Skeletal muscle cell (primary cell): ENCODE results near the gene DHRS12.
"Not testable (repeated sequence)": the region's sequence is repeated elsewhere in the genome, so short reads cannot be mapped to it uniquely, and the experiment has no call there.

ENCODE experiments used
- DNase-seq: peaks from one replicate; pipeline ENCODE4 v3.0.0-alpha.2; 2010; ENCODE audit warnings: low read depth
- H3K4me3 ChIP-seq: 2 replicates; pipeline ENCODE4 v1.5.1; 2011; ENCODE audit warnings: low read depth, mild to moderate bottlenecking, control low read depth, low read length, moderate library complexity

DHRS12 gene

DNA sequence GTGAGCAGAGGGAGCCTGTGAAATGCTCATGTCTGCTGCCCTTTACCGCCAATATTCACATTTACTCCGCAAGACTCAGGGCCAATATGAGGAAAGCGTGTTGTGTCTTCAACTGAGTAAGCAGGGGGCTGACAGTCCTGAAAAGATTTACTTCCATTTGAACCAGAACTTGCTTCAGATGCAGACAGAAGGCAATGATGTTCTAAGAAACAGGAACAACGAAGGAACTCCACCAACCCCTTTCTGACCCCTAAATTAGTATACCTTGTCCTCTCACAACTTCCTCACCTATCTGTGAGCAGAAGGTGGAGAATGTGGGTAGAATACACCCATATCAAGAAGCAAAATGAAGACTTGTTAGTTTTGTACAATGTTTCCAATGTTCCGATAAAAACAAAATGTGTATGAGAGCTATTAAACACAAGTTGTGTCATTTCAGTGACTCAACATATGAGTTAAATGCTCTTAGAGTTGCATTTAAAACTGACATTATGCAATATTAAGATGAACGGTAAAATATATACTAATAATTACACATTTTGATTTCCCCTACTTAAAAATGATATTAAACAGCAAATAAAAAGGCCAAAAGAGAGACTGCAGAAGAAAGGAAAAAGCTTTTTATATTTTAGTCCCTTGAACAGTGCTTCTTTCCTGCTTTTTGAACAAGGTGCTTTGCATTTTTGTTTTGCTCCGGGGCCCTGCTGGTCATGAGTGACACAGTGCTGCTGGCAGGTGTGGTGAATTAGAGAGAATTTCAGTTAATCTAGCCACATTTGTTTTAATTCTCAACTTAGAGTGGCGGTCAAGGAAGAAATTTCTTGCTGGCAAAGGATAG lies 25.0 kb upstream of the DHRS12 start:
- H3K4me3 ChIP-seq: no peak overlapping the region
- DNase-seq: no peak

DNA sequence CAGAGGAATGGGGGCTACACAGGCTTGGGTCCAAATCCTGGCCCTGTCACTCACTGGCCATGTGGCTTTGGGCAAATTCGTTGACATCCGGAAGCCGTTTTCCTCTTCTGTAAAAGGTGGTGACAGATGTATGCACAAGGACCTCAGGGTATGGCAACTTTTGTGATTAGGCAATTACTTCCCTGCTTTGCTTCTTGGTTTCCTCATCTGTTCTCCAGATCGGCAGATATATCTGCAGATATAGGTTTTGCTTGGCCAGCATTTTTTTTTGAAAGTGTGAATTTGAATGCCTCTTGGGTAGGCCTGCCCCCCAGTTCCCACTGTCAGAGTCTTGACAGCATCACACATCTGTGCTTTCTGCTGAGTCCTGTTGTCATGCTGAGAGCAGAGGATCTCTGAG lies 23.3 kb upstream of the DHRS12 start:
- no peak overlapping the region for H3K4me3 ChIP-seq
- no peak for DNase-seq

DNA sequence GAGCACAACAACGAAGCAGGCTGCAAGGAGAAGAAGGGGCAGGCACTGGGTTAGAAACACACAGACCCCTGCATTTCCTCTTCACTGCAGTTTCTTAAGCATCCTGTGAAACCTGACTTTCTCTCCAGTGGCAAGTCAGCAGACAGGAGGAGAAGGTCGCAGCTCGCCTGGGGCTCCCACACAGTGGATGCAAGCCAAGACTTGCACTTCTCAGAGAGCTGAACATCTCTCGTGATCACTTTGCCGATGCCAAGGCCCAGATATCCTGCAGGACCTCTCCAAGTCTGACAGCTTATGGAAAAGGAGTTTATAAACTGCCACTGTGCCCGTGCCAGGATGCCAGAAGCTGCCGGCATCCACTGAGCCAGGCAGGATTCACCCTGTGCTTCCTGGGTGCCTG lies 22.6 kb upstream of the DHRS12 start:
- H3K4me3 ChIP-seq: no peak overlapping the region
- no peak for DNase-seq

DNA sequence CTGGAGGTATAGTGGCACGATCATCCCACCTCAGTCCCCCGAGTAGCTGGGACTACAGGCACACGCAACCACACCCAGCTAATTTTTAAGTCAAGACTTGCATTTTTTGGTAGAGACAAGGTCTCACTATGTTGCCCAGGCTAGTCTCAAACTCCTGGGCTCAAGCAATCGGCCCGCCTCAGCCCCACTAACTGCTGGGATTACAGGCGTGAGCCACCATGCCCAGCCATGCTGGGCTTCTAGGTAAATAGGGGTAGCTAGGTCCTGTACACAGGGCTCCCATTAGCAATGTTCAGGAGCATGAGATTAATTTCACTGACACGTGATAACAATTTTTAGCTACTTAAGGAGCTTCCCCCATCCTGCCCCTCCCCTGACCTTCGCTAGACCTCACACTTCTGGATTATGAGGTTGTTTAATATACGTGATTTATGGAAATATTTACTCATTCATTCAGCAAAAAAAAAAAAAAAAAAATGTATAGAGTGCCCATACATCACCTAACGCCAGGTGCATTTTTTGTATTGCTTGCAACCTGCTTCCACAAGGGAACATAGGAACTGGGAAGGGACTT lies 21.8 kb upstream of the DHRS12 start:
- H3K4me3 ChIP-seq: no peak overlapping the region
- DNase-seq: no peak

DNA sequence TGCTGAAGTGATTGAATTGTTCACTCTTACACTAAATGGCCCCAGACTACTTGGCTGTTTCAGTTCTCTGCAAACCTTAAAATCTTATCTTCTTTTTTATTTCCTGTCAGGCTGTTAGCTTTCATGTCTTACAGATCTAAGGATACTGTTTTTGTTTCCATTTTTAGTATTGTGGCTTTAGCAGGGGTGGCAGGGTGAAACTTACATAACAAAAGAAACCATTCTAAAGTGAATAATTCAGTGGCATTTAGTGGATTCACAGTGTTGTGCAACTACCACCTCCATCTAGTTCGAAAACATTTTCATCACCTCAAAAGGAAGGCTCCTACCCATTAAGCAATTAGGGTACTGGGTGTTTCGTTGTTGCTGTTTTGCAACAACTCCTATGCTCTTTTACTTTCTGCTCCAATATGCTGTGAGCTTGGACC lies 21.2 kb upstream of the DHRS12 start:
- H3K4me3 ChIP-seq: no peak overlapping the region
- DNase-seq: no peak

DNA sequence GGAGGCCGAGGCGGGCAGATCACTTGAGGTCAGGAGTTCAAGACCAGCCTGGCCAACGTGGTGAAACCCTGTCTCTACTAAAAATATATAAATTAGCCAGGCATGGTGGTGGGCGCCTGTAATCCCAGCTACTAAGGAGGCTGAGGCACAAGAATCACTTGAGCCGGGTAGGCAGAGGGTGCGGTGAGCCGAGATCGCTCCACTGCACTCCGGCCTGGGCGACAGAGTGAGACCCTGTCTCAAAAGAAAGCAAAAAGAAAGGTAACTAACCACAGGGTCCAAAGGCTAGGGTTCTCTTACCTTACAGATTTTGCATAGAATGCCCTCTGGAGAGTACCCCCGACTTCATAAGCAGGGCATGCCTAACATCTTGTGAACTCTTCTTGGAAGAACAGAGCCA lies 20.7 kb upstream of the DHRS12 start:
- not testable (repeated sequence) for DNase-seq, H3K4me3 ChIP-seq

DNA sequence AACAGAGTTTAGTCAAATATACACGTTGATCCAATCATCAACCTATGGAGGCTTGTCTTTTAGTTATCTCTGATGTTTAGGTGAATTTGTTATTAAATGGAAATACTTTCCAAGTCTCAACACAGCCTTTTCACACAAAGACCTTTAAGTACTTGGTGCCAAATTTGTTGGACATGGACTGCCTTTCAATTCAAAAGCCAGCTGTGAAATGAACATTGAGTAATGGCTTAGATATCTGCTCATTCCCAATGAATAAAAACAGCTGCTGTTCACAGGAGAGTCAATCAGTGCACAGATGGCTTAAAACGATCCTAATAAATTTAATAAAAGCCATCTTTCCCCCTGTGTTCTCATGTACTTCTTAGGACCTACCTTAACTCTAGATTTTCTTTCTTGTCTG lies 19.9 kb upstream of the DHRS12 start:
- no peak for DNase-seq
- H3K4me3 ChIP-seq: no peak overlapping the region

DNA sequence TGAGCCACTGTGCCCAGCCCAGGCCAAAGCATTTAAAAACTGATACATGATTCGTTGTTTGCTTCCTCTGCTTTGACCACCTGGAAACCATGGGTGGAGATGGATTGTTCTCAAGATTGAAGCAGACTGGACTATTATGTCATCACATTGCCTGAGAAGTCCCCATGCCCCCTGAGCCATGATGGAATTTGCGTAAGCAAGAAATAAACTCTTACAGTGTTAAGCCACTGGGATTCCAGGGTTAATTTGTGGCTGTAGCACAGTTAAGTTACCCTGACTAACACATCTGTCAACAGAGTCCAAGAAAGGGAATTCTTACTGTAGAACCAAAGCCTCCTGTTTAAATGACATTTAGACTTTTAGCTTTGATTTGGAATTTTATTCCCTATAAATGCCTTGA lies 19.4 kb upstream of the DHRS12 start:
- no peak overlapping the region for H3K4me3 ChIP-seq
- DNase-seq: no peak

DNA sequence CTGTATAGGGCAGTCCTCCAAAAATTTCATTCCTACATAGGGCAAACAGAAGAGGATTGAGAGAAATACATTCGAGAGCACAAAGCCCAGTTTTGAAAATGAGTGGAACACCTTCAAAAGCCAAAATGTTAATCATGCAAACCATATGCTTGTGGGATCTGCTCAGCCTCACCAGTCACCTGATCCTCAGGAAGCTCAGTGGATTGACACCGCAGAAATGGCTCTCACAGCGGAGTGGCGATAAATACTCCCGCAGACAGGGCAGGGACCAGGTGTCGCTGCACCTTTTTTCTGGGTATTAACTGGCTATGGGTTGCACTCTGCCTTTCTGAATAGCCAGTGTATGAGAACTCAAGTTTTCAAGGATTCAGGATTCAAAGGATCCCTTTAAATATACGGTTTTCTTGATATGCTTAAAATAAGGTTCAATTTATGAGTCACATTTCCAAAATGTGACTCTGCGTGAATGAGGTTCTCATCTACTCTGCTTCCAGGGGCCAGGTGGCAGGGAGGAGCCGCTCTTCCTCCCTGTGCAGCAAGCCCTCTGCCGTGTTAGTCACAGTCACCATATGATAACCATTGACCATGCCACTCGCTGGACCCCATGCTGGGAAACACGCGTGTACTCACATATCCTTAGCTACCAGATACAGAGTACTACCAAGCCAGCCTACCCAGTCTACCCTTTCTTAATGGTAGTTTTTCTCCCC lies 18.3 kb upstream of the DHRS12 start:
- H3K4me3 ChIP-seq: no peak overlapping the region

DNA sequence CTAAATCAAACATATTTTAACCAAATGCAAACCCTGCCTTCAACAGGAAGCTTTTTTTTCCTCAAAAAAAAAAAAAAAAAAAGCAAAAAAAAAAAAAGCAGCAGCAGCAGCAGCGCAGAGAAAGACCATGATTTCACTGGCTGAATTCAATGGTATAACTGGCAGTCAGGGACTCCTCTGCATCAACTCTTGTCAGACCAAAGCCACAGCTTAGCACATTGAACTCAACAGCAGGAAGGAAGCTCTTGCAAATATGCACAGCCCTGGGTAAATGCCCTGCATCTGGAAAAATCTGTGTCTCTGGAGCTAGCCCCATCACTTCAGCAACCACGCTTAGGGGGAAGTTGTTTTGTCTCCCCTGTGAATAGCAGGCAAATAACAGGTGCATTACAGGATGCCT lies 17.6 kb upstream of the DHRS12 start:
- no peak overlapping the region for H3K4me3 ChIP-seq
- DNase-seq: no peak

More for the DNA sequence above, 18.3 kb upstream of the DHRS12 start:
- DNase-seq: no peak

DNA sequence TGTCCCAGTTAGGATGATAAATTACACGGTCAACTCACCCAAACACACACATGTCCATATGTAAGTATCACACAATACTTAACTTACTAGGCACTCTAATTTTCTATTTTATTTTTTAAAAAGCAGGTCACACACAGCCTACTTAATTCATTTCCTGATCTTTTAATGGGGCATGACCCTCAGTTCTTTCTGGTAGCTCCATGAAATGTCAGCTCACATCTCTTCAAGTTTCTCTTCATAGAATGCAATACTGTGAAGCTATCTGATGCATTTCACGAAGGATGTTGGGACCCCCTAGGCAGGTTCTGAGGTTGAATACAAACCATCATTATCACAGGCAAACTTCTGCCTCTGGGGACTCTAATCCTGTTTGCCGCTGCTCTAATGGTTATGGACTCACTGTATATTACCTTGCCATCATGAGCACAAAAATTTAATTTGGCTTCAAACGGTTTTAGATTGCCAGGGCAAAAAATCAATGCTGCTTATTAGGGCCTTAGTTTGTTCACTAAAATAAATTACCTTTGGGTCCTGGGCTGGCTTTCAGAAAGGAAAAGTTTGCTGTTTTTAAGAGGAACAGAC lies 16.1 kb upstream of the DHRS12 start:
- no peak for DNase-seq
- H3K4me3 ChIP-seq: no peak overlapping the region

DNA sequence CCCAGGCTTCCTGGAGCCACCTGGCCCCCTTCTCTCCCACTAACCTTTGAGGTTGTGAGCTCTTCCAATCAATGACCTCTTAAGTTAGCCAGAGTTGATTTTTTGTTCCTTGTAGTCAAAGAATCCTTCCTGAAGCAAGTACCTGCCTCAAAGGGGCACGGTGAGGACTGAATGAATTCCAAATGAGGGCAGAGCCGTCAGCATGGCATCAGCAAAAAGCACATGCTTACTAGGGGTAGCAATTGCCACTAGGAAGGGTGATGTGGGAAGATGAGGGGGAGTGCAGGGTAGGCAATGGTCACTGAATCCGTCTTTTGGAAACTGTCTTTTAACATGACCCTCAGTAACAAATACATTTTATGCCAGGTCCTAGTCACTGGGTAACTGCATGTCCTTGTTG lies 15.6 kb upstream of the DHRS12 start:
- H3K4me3 ChIP-seq: no peak overlapping the region
- DNase-seq: no peak

DNA sequence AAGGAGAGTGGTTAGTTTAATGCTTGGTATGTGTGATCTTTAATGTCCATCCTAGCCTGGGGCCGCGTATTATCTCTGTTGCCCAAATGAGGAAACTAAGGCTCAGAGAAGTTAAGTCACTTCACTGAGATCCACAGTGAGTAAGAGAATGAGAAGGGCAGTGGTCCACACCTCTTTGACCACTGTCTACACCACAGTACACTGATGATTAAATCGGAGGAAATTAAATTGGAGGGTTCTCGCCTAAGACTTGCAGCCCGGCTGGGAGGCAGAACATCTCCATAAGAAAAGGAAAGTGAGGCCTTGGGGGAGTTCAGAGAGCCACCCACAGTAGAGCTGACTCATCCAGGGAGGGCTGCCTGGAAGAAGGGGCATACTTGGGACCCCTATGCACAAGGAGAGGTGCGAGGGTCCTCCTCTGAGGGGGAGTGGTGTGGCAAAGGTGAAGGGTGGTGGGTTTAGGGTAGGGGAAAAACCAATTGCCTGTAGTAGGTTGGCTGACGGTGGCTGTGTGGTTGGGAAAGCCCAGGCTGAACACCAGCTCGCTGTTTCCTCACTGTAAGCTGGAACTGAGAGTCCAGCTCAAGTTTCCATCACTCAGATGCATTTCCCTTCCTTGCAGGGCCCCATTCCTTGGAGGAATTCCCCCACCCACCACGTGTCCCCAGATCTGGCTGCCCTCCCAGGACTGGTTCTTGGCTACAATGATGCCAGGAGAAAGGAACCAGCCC lies 15.0 kb upstream of the DHRS12 start:
- DNase-seq: no peak
- H3K4me3 ChIP-seq: no peak overlapping the region

DNA sequence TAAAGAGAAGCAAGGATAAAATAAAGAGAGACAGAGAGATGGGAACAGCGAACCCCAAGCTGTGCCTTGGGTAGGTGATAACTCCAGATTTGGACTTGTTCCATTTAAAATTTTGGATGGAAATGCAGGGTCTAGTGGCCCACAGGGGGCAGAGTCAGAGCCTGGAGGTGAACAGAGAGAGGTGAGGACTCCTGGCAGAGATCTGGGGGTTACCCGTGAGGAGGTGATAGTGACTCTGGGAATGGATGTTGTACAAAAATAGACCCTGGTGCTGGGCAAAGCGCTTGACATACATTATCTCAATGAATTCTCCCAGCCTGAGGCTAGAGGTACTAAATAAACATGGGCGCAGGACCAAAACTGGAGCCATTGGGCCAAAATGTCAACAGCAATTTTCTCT lies 14.3 kb upstream of the DHRS12 start:
- DNase-seq: no peak
- H3K4me3 ChIP-seq: no peak overlapping the region

DNA sequence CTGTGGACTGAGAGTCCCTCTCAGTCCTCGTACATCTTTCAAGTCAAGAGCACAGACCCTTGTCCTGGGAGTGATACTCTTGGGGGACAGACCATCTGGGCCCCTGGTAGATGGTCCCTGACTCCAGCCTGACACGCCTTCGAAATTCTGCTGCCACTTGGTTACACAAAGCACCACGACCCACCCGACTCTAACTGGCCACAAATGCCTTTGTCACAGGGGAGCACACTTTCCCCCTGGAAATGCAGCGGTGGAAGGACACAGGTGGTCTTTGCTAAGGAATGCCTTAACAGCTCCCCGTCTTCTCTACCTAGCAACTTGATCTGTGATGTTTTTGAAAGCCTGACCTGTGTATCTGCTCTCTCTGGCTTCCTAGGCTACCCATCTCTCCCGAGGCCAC lies 13.8 kb upstream of the DHRS12 start:
- DNase-seq: no peak
- no peak overlapping the region for H3K4me3 ChIP-seq

DNA sequence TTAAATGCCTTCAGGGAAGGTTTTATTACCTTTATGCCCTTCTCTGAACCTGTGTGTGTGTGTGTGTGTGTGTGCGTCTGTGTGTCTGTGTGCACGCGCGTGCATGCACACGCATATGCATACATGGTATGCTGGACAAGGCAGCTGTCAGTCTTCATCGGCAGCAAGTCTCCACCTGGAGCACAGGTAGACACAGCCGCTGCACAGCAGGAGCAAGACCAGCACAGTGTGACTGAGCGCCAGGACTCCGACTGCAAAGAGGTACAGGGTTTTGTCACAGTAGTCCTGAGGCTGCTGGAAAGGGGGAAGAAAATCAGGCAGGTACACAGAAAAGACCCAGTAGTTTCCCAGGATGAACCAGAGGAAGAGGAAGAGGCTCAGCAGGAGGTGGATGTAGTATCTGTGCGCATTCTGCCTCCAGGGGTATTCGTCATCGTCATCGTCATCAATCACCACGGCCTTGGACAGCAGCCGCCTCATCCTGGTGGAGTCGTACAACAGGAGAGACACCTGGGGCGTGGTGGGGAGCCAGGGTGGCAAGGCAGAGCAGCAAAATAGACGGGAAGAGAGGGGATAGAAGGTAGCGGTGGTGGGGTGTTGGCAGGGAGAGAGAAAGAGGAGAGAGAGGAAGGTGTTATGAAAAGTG lies 12.8 kb upstream of the DHRS12 start:
- H3K4me3 ChIP-seq: no peak overlapping the region
- DNase-seq: no peak

DNA sequence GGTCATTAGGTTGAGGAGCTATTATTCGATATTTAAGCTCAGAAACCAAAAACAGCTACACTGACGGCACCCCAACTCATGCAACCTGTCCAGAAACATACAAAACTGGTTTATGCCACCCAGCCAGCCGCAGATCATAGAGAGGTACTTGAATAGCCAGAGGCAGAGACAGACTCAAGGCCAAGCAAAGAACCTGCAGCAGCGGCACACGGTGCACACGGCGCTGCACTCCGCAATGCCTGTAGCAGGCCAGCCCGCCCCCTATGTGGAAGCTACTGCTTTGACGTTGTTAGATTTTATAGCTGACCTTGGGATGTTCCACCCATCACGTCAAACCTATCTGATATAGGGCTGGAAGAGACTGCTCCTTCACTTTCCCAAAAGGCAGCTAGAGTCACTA lies 11.9 kb upstream of the DHRS12 start:
- no peak for DNase-seq
- no peak overlapping the region for H3K4me3 ChIP-seq

DNA sequence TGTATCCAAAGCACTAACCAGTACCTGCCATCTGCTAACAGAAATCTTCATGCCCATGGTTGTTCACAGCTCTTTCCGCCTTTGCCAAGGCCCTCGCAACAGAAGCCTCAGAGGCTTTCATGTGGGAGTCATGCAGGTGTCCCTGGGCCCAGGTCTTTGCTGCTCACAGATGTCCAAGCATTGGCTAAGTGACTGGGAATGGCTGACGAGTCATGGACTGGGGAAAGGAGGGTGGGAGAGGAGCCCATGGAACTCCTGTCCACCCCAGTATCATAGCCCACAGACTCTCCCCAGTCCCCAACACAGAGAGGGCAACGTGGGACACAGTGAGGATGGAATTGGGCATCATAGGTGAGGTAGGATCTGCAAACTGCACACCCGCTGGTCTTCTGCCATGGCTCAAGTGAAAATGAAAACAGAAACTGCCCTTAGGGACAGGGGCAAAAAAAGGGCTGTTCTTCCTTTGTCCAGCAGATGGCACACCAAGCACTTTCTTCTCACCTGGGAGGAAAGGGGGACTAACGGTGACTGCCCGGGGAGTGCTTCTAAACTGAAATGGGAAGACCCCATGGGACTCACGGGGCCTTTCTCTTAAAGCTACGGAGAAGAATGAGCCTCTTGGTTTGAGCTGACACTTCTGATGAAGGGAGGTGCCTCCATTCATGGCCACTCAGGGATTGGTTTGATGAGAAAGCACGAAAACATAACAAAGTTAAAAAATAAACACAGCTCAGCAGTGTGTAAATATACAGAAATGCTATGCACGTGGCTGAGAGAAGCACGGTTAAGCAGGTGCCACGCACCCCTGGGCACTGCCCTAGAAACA lies 11.1 kb upstream of the DHRS12 start:
- DNase-seq: no peak
- H3K4me3 ChIP-seq: peak overlapping the region; percentile 29
